IMR-90 (cell line): Measurements from ENCODE around the gene XRCC3. TPM values are rescaled to one million over a fixed set of nuclear protein-coding genes. Genes with fewer than 3 reads are reported as not detected.

Experiments used
- ATAC-seq: fragments of 200-7000 bp; cut with Tn5 transposase; 2 replicates; pipeline ENCODE4 v1.9.1; 2020; ENCODE audit warnings: low read depth, mild to moderate bottlenecking, moderate library complexity
- BruUV-seq: library from RNA; stranded (reverse); fragments of 400-500 nt; replicated peaks from 2 replicates; lab custom pipeline; 2021; lab: Mats Ljungman, UMichigan
- CTCF ChIA-PET: fragments of 300-600 bp; formaldehyde crosslinking; extraction: SDS; loops from one replicate; lab custom pipeline; 2021; ENCODE audit warnings: antibody characterized with exemption; lab: Yijun Ruan, JAX
- POLR2A ChIA-PET: fragments of 300-600 bp; sonication (Branson Sonifier 250); formaldehyde crosslinking; loops from one replicate; lab custom pipeline; 2022; ENCODE audit warnings: antibody characterized with exemption; ENCODE audit not compliant: unreplicated experiment; lab: Charles Lee
- DNase-seq: peaks from one replicate; pipeline ENCODE4 v3.0.0; 2013
- H2AFZ ChIP-seq: replicated peaks from 2 replicates; pipeline ENCODE3; 2013; ENCODE audit warnings: low read length, mild to moderate bottlenecking; ENCODE audit not compliant: poor library complexity
- H2AK5ac ChIP-seq: 2 replicates; pipeline ENCODE4 v1.6.1; 2013; ENCODE audit warnings: low read depth, low read length, inconsistent platforms
- H2AK9ac ChIP-seq: replicated peaks from 2 replicates; pipeline ENCODE3; 2013; ENCODE audit warnings: mild to moderate bottlenecking, low read depth, low read length, moderate library complexity; ENCODE audit not compliant: poor library complexity
- H2BK120ac ChIP-seq: 2 replicates; pipeline ENCODE4 v1.6.1; 2013; ENCODE audit warnings: low read depth, low read length, inconsistent platforms
- H2BK15ac ChIP-seq: 3 replicates; pipeline ENCODE4 v1.6.1; 2013; ENCODE audit warnings: low read depth, low read length, inconsistent platforms
- H2BK20ac ChIP-seq: 2 replicates; pipeline ENCODE4 v1.6.1; 2013; ENCODE audit warnings: low read depth, mild to moderate bottlenecking, inconsistent platforms, low read length, moderate library complexity
- H2BK5ac ChIP-seq: 2 replicates; pipeline ENCODE4 v1.6.1; 2013; ENCODE audit warnings: mild to moderate bottlenecking, low read depth, low read length, inconsistent platforms; ENCODE audit not compliant: poor library complexity, severe bottlenecking
- H3K14ac ChIP-seq: replicated peaks from 2 replicates; pipeline ENCODE4 v1.6.1; 2013; ENCODE audit warnings: low read depth, low read length, inconsistent platforms
- H3K18ac ChIP-seq: 2 replicates; pipeline ENCODE4 v1.6.1; 2013; ENCODE audit warnings: low read depth, low read length, control low read depth
- H3K23ac ChIP-seq: 2 replicates; pipeline ENCODE4 v1.6.1; 2013; ENCODE audit warnings: low read depth, low read length, inconsistent platforms
- H3K27ac ChIP-seq: 2 replicates; pipeline ENCODE4 v1.5.1; 2013; ENCODE audit warnings: mild to moderate bottlenecking, control low read depth, low read length; ENCODE audit not compliant: insufficient read depth
- H3K27me3 ChIP-seq: 2 replicates; pipeline ENCODE4 v1.6.1; 2013; ENCODE audit warnings: low read length; ENCODE audit not compliant: control insufficient read depth, insufficient read depth
- H3K36me3 ChIP-seq: 2 replicates; pipeline ENCODE4 v1.6.1; 2013; ENCODE audit warnings: low read length, mixed read lengths; ENCODE audit not compliant: control insufficient read depth, insufficient read depth
- H3K4ac ChIP-seq: 2 replicates; pipeline ENCODE4 v1.6.1; 2013; ENCODE audit warnings: low read depth, low read length, inconsistent platforms
- H3K4me1 ChIP-seq: 2 replicates; pipeline ENCODE4 v1.6.1; 2013; ENCODE audit warnings: low read length, mixed read lengths; ENCODE audit not compliant: control insufficient read depth, insufficient read depth
- H3K4me2 ChIP-seq: 2 replicates; pipeline ENCODE4 v1.6.1; 2013; ENCODE audit warnings: low read depth, mild to moderate bottlenecking, control low read depth, low read length, moderate library complexity
- H3K4me3 ChIP-seq: 2 replicates; pipeline ENCODE4 v1.5.1; 2013; ENCODE audit warnings: low read depth, mild to moderate bottlenecking, control low read depth, low read length, moderate library complexity; ENCODE audit not compliant: insufficient read depth
- H3K56ac ChIP-seq: 2 replicates; pipeline ENCODE4 v1.6.1; 2013; ENCODE audit warnings: low read length, inconsistent platforms; ENCODE audit not compliant: insufficient read depth; ENCODE audit errors: extremely low read depth
- H3K79me1 ChIP-seq, 2 experiments: 2 replicates each; pipeline ENCODE4 v1.6.1; 2013; ENCODE audit warnings: low read length in 2 of 2, inconsistent platforms in 1 of 2, low read depth in 1 of 2
- H3K9ac ChIP-seq: 2 replicates; pipeline ENCODE4 v1.6.1; 2013; ENCODE audit warnings: low read depth, low read length, control low read depth
- H3K9me1 ChIP-seq: 2 replicates; pipeline ENCODE4 v1.6.1; 2013; ENCODE audit warnings: low read length, inconsistent platforms; ENCODE audit not compliant: insufficient read depth
- H3K9me3 ChIP-seq: 2 replicates; pipeline ENCODE4 v1.6.1; 2013; ENCODE audit warnings: low read length; ENCODE audit not compliant: control insufficient read depth, insufficient read depth
- H4K20me1 ChIP-seq: 2 replicates; pipeline ENCODE4 v1.6.1; 2013; ENCODE audit warnings: low read length, inconsistent platforms; ENCODE audit not compliant: insufficient read depth
- H4K5ac ChIP-seq: 2 replicates; pipeline ENCODE4 v1.6.1; 2013; ENCODE audit warnings: mild to moderate bottlenecking, low read depth, low read length, control low read depth
- H4K8ac ChIP-seq, 2 experiments: 2 replicates each; pipeline ENCODE4 v1.6.1; 2013; ENCODE audit warnings: low read depth in 2 of 2, low read length in 2 of 2, control low read depth in 1 of 2, inconsistent platforms in 1 of 2
- H4K91ac ChIP-seq: 2 replicates; pipeline ENCODE4 v1.6.1; 2013; ENCODE audit warnings: low read depth, low read length, inconsistent platforms; ENCODE audit not compliant: insufficient read depth
- BHLHE40 ChIP-seq: fragments of 150-350 bp; IDR thresholded peaks from 2 replicates; pipeline ENCODE4 v1.6.1; 2016; ENCODE audit warnings: mild to moderate bottlenecking, low read depth, low read length
- CHD1 ChIP-seq: IDR thresholded peaks from 2 replicates; pipeline ENCODE4 v1.6.1; 2012; ENCODE audit warnings: low read depth, low read length, improper control_type of control experiment
- ELK1 ChIP-seq: fragments of 150-350 bp; IDR thresholded peaks from 2 replicates; pipeline ENCODE4 v1.6.1; 2016; ENCODE audit warnings: low read depth, mild to moderate bottlenecking, low read length, moderate library complexity, borderline replicate concordance
- FOS ChIP-seq: fragments of 150-350 bp; IDR thresholded peaks from 2 replicates; pipeline ENCODE4 v1.6.1; 2016; ENCODE audit warnings: low read depth, low read length
- MAZ ChIP-seq: IDR thresholded peaks from 2 replicates; pipeline ENCODE4 v1.6.1; 2012; ENCODE audit warnings: low read depth, mild to moderate bottlenecking, low read length, improper control_type of control experiment, moderate library complexity, borderline replicate concordance
- MXI1 ChIP-seq: IDR thresholded peaks from 2 replicates; pipeline ENCODE4 v1.6.1; 2012; ENCODE audit warnings: low read depth, mild to moderate bottlenecking, low read length, moderate library complexity, borderline replicate concordance
- NFE2L2 ChIP-seq: fragments of 150-350 bp; IDR thresholded peaks from 2 replicates; pipeline ENCODE4 v1.6.1; 2016; ENCODE audit warnings: low read depth, mild to moderate bottlenecking, low read length
- WGBS, 2 experiments: methylation state at CpG; one replicate each; pipeline versions ENCODE4 v1.1.5 to v1.1.7; 2013; ENCODE audit warnings: missing lambda C conversion rate in 2 of 2; ENCODE audit not compliant: insufficient read length in 1 of 2; ENCODE audit errors: extremely low coverage in 2 of 2; 5-methylcytosine and 5-hydroxymethylcytosine counted together
- dilution Hi-C: fragments of 300-500 bp; cut with HindIII; formaldehyde crosslinking; loops from one replicate; pipeline ENCODE4 v1.14.3; 2018; ENCODE audit warnings: low sequenced_read_pairs; ENCODE audit not compliant: unreplicated experiment
- in situ Hi-C: fragments of 300-500 bp; cut with MboI; formaldehyde crosslinking; loops from 3 replicates; pipeline ENCODE4 v1.14.3; 2019; ENCODE audit warnings: low sequenced_read_pairs, inconsistent platforms, mixed read lengths
- intact Hi-C: fragments of 100-400 bp; cut with micrococcal nuclease; formaldehyde crosslinking; loops from 2 replicates; pipeline ENCODE4 v1.10.0; 2022
- polyA plus RNA-seq, 3 experiments: library from polyadenylated mRNA; depleted of rRNA; stranded (reverse); fragments of >200 nt; gene quantifications; 2 replicates each; pipeline ENCODE4 v1.2.3, GENCODE V29; 2012; ENCODE audit warnings: low replicate concordance in 1 of 3
- total RNA-seq: library from RNA; depleted of rRNA; stranded (reverse); fragments of >200 nt; gene quantifications from 2 replicates; pipeline ENCODE4 v1.2.3, GENCODE V29; 2012

XRCC3 gene
- total and polyA plus RNA-seq, 2 of the 4 experiments (the other 2 are of a cell fraction), result 8.1 to 9.5 TPM

- no peak for TF ChIP-seq ELK1
These were observed 25.9 kb upstream of the XRCC3 start (continued) for GRCh38 chr14:103740991-103741689.

GRCh38 chr14:103739793-103740501, 24.7 kb upstream of the XRCC3 start:
- DNase-seq, result no peak
- Histone ChIP-seq H2AK9ac (no peak overlapping the region), H3K23ac (no peak overlapping the region), H2BK20ac (no peak overlapping the region), H3K9me1 (peaks cover 7% of the 10 kb centered on the region; the same call in 1 of the 2 replicates), H3K4me3 (no peak overlapping the region), H4K91ac (no peak overlapping the region), H3K4me2 (no peak overlapping the region), H3K14ac (no peak overlapping the region), H2BK5ac (no peak overlapping the region), H3K27me3 (no peaks in the 10 kb centered on the region), H3K79me1 (0 out of 4 replicates have a peak, but pooled peaks cover 0 to 2% of the 10 kb centered on the region in 2 experiments), H3K36me3 (peaks cover 4% of the 10 kb centered on the region), H4K8ac (no peak overlapping the region), H2AK5ac (no peak overlapping the region), H2AFZ (no peak overlapping the region), H3K9ac (no peak overlapping the region), H2BK120ac (no peak overlapping the region), H4K20me1 (no peaks in the 10 kb centered on the region), H3K9me3 (no peaks in the 10 kb centered on the region), H2BK15ac (no peak overlapping the region), H3K18ac (no peak overlapping the region), H3K56ac (no peak overlapping the region), H3K4ac (no peak overlapping the region), H4K5ac (no peak overlapping the region), H3K27ac (no peak overlapping the region), H3K4me1 (peaks cover 2% of the 10 kb centered on the region; the same call in 1 of the 2 replicates)
- no peak for ATAC-seq
- whole genome bisulfite sequencing, 2 experiments, result 99% methylated on average over 15 of the region's 30 CpGs; no CpG with 5 or more reads in 1 of the 2 experiments
- TF ChIP-seq MXI1 (no peak), NFE2L2 (no peak), FOS (no peak), CHD1 (no peak), ELK1 (no peak), BHLHE40 (no peak), MAZ (no peak)
- POLR2A ChIA-PET, result no interaction called here
- in situ Hi-C loops (no loop called here), dilution Hi-C loops (no loop called here), intact Hi-C loops (no loop called here)
- no TSS peak for BruUV-seq
- CTCF ChIA-PET, result no interaction called here
